Measurements from ENCODE around the gene TACR1.
A peak's percentile ranks its signal among the peaks of the same experiment; 100 is the strongest.

TACR1 gene

GRCh38 chr2:75010571-75010970 is 188.7 kb downstream of the TACR1 start:
- DNase-seq: no peak

- DNase-seq: no peak
These were observed 191.5 kb downstream of the TACR1 start for GRCh38 chr2:75007819-75008218.

DNA sequence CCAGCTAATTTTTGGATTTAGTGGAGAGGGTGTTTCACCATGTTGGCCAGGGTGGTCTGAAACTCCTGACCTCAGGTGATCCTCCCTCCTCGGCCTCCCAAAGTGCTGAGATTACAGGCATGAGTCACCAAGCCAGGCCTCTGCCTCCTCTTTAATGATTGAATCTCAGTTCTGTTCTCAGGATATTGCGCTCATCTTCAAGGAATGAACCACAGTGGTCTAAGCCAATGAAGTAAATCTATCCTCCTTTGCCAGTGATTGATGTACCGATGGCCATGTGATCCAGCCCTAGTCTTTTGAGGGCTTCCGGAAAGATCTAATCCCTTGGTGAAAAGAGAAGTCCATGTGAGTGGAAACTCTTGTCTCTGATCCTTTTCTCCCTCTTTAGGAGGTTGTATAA is 192.3 kb downstream of the TACR1 start:
- peak; percentile 16 for DNase-seq

DNA sequence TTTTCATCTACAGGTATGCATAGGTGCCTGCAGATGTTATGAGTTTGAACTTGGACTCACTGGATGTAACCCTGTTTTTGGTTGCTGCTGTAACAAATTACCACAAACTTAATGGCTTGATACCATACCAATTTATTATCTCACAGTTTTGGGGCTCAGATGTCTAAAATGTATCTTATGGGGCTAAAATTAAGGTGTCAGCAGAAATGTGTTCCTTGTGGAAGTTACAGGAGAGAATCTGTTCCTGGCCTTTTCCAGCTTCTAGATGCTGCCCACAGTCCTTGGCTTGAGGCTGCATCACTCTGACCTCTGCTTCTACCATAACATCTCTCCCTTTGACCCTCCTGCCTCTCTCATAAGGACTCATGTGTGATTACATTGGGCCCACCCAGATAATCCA is 193.3 kb downstream of the TACR1 start:
- DNase-seq: no peak

DNA sequence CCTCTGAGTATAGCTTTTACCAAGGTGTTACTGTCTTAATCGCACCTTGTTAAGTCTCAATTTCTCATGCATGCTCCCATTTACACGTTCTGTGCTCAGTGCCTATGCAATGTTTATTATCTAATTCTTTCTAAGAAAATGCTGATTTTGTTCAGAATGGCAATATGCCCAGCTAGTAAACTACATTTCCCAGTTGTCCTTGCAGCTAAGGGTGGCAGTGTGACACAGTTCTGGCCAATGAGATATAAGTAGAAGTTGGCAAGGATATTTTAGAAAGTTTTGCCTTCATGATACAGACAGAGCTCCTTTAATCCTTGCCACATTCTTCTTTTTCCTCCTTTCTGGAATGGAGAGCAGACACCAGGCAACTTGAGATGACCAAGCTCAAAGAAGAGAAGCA is 195.5 kb downstream of the TACR1 start:
- no peak for DNase-seq

DNA sequence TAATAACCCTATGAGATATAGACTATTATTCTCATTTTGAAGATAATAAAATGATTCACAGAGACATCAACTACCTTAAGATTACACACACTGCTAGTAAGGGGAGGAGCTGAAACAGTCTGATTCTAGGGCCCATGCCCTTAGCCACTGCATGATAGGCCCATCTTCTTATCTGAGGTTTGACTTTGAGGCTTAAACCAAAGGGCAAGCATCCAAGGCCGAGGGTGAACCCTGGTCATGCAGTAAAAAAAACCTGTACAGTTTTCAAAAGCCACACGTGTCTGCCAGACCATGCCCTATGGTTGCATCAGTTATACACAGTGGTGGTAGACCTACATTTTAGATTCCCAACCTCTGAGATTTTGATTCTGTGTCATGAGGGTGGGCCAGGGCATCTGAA is 196.0 kb downstream of the TACR1 start:
- no peak for DNase-seq

DNA sequence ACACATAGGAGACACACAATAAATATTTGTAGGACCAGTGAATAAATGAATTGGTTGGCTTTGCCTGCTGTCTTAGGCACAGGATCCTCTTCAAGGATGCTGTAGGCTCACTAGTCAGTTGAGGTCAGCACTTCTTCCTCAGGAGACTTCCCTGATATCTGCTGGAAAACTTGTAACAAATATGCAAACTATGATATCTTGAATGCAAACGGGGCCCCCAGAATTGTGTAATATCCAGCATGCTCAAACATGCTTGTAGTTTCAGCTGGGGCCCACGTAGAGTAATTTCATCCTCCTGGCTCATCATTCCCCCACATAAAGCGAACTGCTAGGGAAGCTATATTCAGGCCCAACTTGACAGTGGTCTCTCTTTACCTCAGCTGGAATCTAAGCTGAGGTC is 197.3 kb downstream of the TACR1 start:
- DNase-seq: peak; percentile 50

- no peak for DNase-seq
These were observed 199.9 kb downstream of the TACR1 start for GRCh38 chr2:74999468-74999867.

Measured in fibroblast of skin of right biceps (primary cell).